Heart left ventricle (tissue), 16 donors: Measurements from ENCODE around the gene CKMT1B. TPM values are rescaled to one million over a fixed set of nuclear protein-coding genes. Genes with fewer than 3 reads are reported as not detected.
"Not testable (repeated sequence)": the region's sequence is repeated elsewhere in the genome, so short reads cannot be mapped to it uniquely, and the experiment has no call there.

Experiments
- ATAC-seq, 4 donors: fragments of 200-7000 bp; cut with Tn5 transposase; one replicate each; pipeline ENCODE4 v1.9.1; 2020 to 2022; ENCODE audit warnings: moderate library complexity in 4 of 4, mild to moderate bottlenecking in 3 of 4, moderate number of reproducible peaks in 1 of 4
- DNase-seq, 5 donors: peaks; one replicate each; pipeline ENCODE4 v3.0.0-alpha.2; 2020
- H3K27ac ChIP-seq, 12 donors: fragments of 200-600 bp; sonication (generic) in 4 of 12; one replicate each; pipeline versions ENCODE4 v1.5.0 to v1.8.0; 2016 to 2022; ENCODE audit warnings: mild to moderate bottlenecking in 2 of 12
- H3K27me3 ChIP-seq, 9 donors: fragments of 200-600 bp; sonication (generic) in 2 of 9; one replicate each; pipeline versions ENCODE4 v1.5.1 to v1.8.0; 2016 to 2022; ENCODE audit warnings: mild to moderate bottlenecking in 3 of 9
- H3K36me3 ChIP-seq, 9 donors: fragments of 200-600 bp; sonication (generic) in 2 of 9; one replicate each; pipeline versions ENCODE4 v1.5.0 to v1.8.0; 2018 to 2022; ENCODE audit warnings: mild to moderate bottlenecking in 2 of 9
- H3K4me1 ChIP-seq, 12 donors: fragments of 200-600 bp; sonication (generic) in 4 of 12; one replicate each; pipeline versions ENCODE4 v1.5.0 to v1.8.0; 2016 to 2022; ENCODE audit warnings: mild to moderate bottlenecking in 3 of 12
- H3K4me3 ChIP-seq, 12 donors: fragments of 200-600 bp; sonication (generic) in 4 of 12; one replicate each; pipeline versions ENCODE4 v1.5.0 to v1.8.0; 2017 to 2022; ENCODE audit warnings: mild to moderate bottlenecking in 9 of 12, moderate library complexity in 4 of 12
- H3K9me3 ChIP-seq, 12 donors: fragments of 200-600 bp; sonication (generic) in 4 of 12; one replicate each; pipeline versions ENCODE4 v1.5.0 to v1.8.0; 2016 to 2022; ENCODE audit warnings: mild to moderate bottlenecking in 1 of 12
- POLR2A ChIP-seq, 2 donors: fragments of 450-650 bp; IDR thresholded peaks; one replicate each; pipeline ENCODE4 v1.6.1; 2017; ENCODE audit warnings: antibody characterized with exemption in 2 of 2, mild to moderate bottlenecking in 2 of 2, moderate library complexity in 2 of 2
- WGBS, 4 donors: extraction: QIAGEN DNeasy Blood & Tissue Kit in 2 of 4; methylation state at CpG; one replicate each; pipeline versions ENCODE4 v1.1.5 to v1.1.7; 2013 to 2018; 5-methylcytosine and 5-hydroxymethylcytosine counted together
- intact Hi-C, 10 donors: fragments of 100-400 bp; cut with DNase I; formaldehyde crosslinking; loops; one replicate each; pipeline versions ENCODE4 v1.11.1 to v1.14.2; 2022
- long read RNA-seq, 3 donors: library from polyadenylated mRNA; unstranded; transcript quantifications; one replicate each; pipeline ENCODE4 v2.0.0, GENCODE V29; 2020 to 2021
- polyA plus RNA-seq, 2 donors: library from polyadenylated mRNA; stranded (reverse); fragments of 200-250 nt; gene quantifications; one replicate each; pipeline ENCODE4 v1.2.3, GENCODE V29; 2013
- total RNA-seq, 9 donors: library from RNA; depleted of rRNA in 2 of 9; stranded (reverse); fragments of >200 nt in 2 of 9; fragmentation: NEBNext Ultra II Directional in 3 of 9; extraction: Animal tissue kit (Norgen Biotek cat#: 25700) in 3 of 9; gene quantifications; one replicate each; pipeline versions ENCODE4 v1.1.0 to v1.2.4, GENCODE V29; 2016 to 2023
- TF ChIP-seq, protein P1 (sequence below), 12 donors: fragments of 200-600 bp; sonication (generic) in 4 of 12; IDR thresholded peaks; one replicate each; pipeline versions ENCODE4 v1.5.0 to v1.8.0; 2018 to 2022; ENCODE audit warnings: antibody characterized with exemption in 12 of 12, mild to moderate bottlenecking in 5 of 12
- donor health status: ischemic (EF 13 %, LVEDD 7.1; RV severe dilation, severe dysfunction).
- donor health status: healthy with polysubstance abuse.
- donor health status: DM: no; HTN: yes; CAD: no.
- donor health status: DM: no; HTN: no; CAD: no.
- donor health status: ischemic (EF 25% LVEDD 6.9; RV normal size, moderate dysfunction).
- donor health status: ischemic (EF 25% LVEDD 5.7; RV mildly dilated, moderate dysfunction).
- donor health status: healthy.
- donor health status: DM: yes; HTN: yes; CAD: no.
- donor health status: ischemic (EF 35%, LVEDD 5.7; RV mildly dilated, moderate dysfunction).
- donor health status: nonischemic (EF 11% LVEDD 7.7; RV severe dilation, severe dysfunction).
- donor health status: DM: yes; HTN: yes; CAD: no.
- donor health status: PGD.
- donor health status: ischemic (EF 29% LVEDD 5.4; RV normal size, mild dysfunction).
- donor health status: nonischemic (EF 23%, LVEDD 6.1; RV moderate dilation, normal function).

Gene CKMT1B
- 1 to 10 TPM in 1 of 9 donors, under 1 TPM in 3, not detected in 5; 0.21 to 3.7 (median 0.45) TPM for total RNA-seq
- under 1 TPM; 0.19 to 0.47 TPM for polyA plus RNA-seq
- long read RNA-seq, donor 1 = 0 reads
- long read RNA-seq, donor 2 = 0 reads
- long read RNA-seq, donor 3 = 0 reads

GRCh38 chr15:43593328-43594190 is at the start of gene CKMT1B:
CKMT1B (plus strand) TSS chr15:43594027; CDS start chr15:43594219, 192 bp downstream.
- H3K36me3 ChIP-seq = not testable (repeated sequence)

GRCh38 chr15:43544266-43544665 is 49.6 kb upstream of the CKMT1B start:
- no peaks in the 10 kb centered on the region for H3K4me1 ChIP-seq
- intact Hi-C loops = no loop called here
- TF ChIP-seq, protein P1, sequence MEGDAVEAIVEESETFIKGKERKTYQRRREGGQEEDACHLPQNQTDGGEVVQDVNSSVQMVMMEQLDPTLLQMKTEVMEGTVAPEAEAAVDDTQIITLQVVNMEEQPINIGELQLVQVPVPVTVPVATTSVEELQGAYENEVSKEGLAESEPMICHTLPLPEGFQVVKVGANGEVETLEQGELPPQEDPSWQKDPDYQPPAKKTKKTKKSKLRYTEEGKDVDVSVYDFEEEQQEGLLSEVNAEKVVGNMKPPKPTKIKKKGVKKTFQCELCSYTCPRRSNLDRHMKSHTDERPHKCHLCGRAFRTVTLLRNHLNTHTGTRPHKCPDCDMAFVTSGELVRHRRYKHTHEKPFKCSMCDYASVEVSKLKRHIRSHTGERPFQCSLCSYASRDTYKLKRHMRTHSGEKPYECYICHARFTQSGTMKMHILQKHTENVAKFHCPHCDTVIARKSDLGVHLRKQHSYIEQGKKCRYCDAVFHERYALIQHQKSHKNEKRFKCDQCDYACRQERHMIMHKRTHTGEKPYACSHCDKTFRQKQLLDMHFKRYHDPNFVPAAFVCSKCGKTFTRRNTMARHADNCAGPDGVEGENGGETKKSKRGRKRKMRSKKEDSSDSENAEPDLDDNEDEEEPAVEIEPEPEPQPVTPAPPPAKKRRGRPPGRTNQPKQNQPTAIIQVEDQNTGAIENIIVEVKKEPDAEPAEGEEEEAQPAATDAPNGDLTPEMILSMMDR (IDR thresholded peaks at IDR 0.05) = no peak
- TF ChIP-seq POLR2A (IDR thresholded peaks at IDR 0.05) = no peak
- H3K27me3 ChIP-seq = no peaks in the 10 kb centered on the region
- DNase-seq (no peak), ATAC-seq (no peak)
- H3K9me3 ChIP-seq = peaks cover 0 to 15% (median 5%) of the 10 kb centered on the region in 12 donors
- H3K36me3 ChIP-seq = peaks cover 0 to 21% (median under 1%) of the 10 kb centered on the region in 9 donors
- H3K4me3 ChIP-seq = no peak overlapping the region
- no peak overlapping the region for H3K27ac ChIP-seq

More at GRCh38 chr15:43593328-43594190, at the start of gene CKMT1B:
- intact Hi-C loops, H3K4me3 ChIP-seq, H3K4me1 ChIP-seq, DNase-seq, H3K27me3 ChIP-seq, H3K9me3 ChIP-seq, H3K27ac ChIP-seq: not testable (repeated sequence)
- no CpG with 5 or more reads among the region's 43 CpGs for WGBS, 4 donors
- ATAC-seq = peak in 2 of 4 donors; percentile 43 to 51

- ATAC-seq (no peak), DNase-seq (no peak)
- no peak overlapping the region for H3K4me3 ChIP-seq
- no peaks in the 10 kb centered on the region for H3K27me3 ChIP-seq
- no peak overlapping the region for H3K27ac ChIP-seq
- peaks cover 0 to 18% (median 0%) of the 10 kb centered on the region in 9 donors for H3K36me3 ChIP-seq
- no peaks in the 10 kb centered on the region for H3K4me1 ChIP-seq
- no peak for TF ChIP-seq POLR2A (IDR thresholded peaks at IDR 0.05)
- TF ChIP-seq, protein P1 (IDR thresholded peaks at IDR 0.05) = no peak
- H3K9me3 ChIP-seq = peaks cover 0 to 15% (median 5%) of the 10 kb centered on the region in 12 donors
- intact Hi-C loops = loop anchor here in 1 of 10 donors (5.0 kb wide), 1 partner anchor 303 kb away; no protein-coding TSS in a partner anchor
- 89 to 100% (median 95%) methylated on average over 1 of the region's 1 CpG for WGBS, 4 donors
These were observed 48.4 kb upstream of the CKMT1B start for GRCh38 chr15:43545426-43545825.

GRCh38 chr15:43547539-43547938 is 46.3 kb upstream of the CKMT1B start:
- Histone ChIP-seq H3K4me1 (peaks cover 0 to 4% (median 0%) of the 10 kb centered on the region in 12 donors), H3K27me3 (no peaks in the 10 kb centered on the region), H3K27ac (no peak overlapping the region), H3K9me3 (peaks cover 0 to 15% (median 5%) of the 10 kb centered on the region in 12 donors), H3K36me3 (peaks cover 0 to 18% (median 0%) of the 10 kb centered on the region in 9 donors), H3K4me3 (no peak overlapping the region)
- DNase-seq = no peak
- intact Hi-C loops = loop anchor here in 1 of 10 donors (5.0 kb wide), 1 partner anchor 305 kb away; no protein-coding TSS in a partner anchor
- 98 to 100% (median 98%) methylated on average over 2 of the region's 2 CpGs for WGBS, 4 donors
- ATAC-seq = no peak
- TF ChIP-seq, protein P1 (IDR thresholded peaks at IDR 0.05) = no peak
- TF ChIP-seq POLR2A (IDR thresholded peaks at IDR 0.05) = no peak
